Mucosa of rectum (tissue), 2 donors: ENCODE results near the gene GEN1.

Experiments
- H3K27ac ChIP-seq, 2 donors: one replicate each; pipeline ENCODE4 v1.7.0; 2013; ENCODE audit warnings: inconsistent platforms in 2 of 2, low read depth in 2 of 2, low read length in 2 of 2
- H3K27me3 ChIP-seq, 2 donors: one replicate each; pipeline ENCODE4 v1.7.0; 2013; ENCODE audit warnings: low read length in 2 of 2; ENCODE audit not compliant: control insufficient read depth in 2 of 2, insufficient read depth in 2 of 2
- H3K36me3 ChIP-seq, 2 donors: one replicate each; pipeline ENCODE4 v1.7.0; 2013; ENCODE audit warnings: low read length in 2 of 2; ENCODE audit not compliant: control insufficient read depth in 2 of 2, insufficient read depth in 2 of 2
- H3K4me1 ChIP-seq, 2 donors: one replicate each; pipeline ENCODE4 v1.7.0; 2013; ENCODE audit warnings: low read length in 2 of 2, mild to moderate bottlenecking in 1 of 2; ENCODE audit not compliant: control insufficient read depth in 2 of 2, insufficient read depth in 2 of 2
- H3K4me3 ChIP-seq, 2 donors: one replicate each; pipeline ENCODE4 v1.7.0; 2013; ENCODE audit warnings: low read length in 2 of 2
- H3K9ac ChIP-seq, 2 donors: one replicate each; pipeline ENCODE4 v1.7.0; 2013; ENCODE audit warnings: low read length in 2 of 2, low read depth in 1 of 2, mild to moderate bottlenecking in 1 of 2
- H3K9me3 ChIP-seq, 2 donors: one replicate each; pipeline ENCODE4 v1.7.0; 2013; ENCODE audit warnings: low read length in 2 of 2; ENCODE audit not compliant: control insufficient read depth in 2 of 2
- donor health status: healthy.
- donor health status: Normal muscosa, but diverticular disease.

Gene GEN1

DNA sequence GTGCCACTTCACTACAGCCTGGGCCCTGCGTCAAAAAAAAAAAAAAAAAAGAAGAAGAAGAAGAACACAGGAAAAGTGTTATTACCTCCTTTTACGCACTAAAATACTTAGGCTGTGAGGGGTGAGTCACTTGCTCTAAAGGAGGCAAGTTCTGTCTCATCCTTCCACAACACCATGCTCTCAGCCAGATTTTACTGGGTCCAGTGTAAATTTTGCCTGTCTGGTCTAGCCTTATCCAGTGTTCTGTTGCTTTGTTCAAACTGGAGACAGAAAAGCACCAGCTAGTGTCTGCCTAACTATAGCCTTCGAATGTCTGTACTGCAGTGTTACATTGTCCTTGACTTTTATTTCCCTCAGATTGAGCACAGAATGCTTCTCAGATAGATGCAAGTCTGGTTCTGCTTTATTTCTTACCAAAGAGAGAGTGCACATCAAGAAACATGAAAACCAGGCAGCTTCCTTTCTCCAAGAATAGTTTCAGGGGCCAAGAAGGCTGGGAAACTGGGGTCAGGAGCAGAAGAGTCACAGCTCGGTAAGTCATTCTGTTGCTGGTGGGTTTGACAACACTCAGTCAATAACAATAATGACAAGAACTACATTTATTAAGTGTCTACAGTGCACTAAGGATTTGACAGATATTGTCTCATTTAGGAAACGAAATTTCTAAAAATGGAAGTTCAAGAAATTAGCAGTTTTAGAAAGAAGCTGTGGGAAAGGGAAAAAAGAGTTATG is 59.2 kb downstream of the GEN1 start:
- no peak overlapping the region for H3K9ac ChIP-seq
- no peak overlapping the region for H3K27ac ChIP-seq
- no peaks in the 10 kb centered on the region for H3K36me3 ChIP-seq
- H3K9me3 ChIP-seq, result no peaks in the 10 kb centered on the region
- no peak overlapping the region for H3K4me3 ChIP-seq
- no peaks in the 10 kb centered on the region for H3K4me1 ChIP-seq
- no peaks in the 10 kb centered on the region for H3K27me3 ChIP-seq

DNA sequence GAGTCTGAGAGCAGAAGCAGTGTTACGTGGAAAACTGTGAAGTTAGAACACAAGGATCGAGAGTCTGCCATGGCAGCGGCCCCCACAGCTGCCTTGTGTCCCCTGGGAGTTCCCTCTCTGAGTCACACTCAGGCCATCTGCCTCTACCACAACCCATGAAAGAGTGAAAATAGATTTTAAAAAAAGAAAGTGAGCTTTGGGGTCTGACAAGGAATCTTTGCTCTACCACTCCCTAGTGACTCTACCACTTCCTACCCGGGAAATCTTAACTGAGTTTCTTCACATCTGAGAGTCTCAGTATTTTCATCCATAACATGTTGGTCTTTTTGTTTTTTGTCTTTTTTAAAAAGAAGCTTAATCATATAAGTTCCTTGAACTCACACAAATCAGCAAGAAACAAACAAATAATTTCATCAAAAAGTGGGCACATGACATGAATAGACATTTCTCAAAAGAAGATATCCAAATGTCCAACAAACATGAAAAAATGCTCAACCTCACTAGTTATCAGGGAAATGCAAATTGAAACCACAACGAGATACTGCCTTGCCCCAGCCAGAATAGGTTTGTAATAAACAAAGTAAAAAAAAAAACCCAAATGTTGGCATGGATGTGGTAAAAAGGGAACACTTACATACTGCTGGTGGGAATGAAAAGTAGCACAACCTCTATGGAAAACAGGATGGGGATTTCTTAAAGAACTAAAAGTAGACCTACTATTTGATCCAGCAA is 60.0 kb downstream of the GEN1 start:
- H3K27me3 ChIP-seq, result no peaks in the 10 kb centered on the region
- H3K9me3 ChIP-seq, result no peaks in the 10 kb centered on the region
- no peak overlapping the region for H3K9ac ChIP-seq
- no peaks in the 10 kb centered on the region for H3K4me1 ChIP-seq
- no peak overlapping the region for H3K27ac ChIP-seq
- H3K36me3 ChIP-seq, result no peaks in the 10 kb centered on the region
- H3K4me3 ChIP-seq, result no peak overlapping the region

DNA sequence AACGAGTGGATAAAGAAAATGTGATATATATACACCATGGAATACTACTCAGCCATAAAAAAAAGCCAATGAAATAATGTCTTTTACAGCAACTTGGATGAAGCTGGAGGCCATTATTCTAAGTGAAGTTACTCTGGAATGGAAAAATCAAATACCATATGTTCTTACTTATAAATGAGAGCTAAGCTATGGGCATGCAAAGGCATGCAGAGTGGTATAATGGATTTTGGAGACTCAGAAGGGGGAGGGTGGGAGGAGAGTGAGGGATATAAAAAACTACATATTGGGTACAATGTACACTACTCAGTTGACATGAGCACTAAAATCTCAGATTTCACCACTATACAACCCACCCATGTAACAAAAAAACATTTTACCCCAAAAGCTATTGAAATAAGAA is 60.7 kb downstream of the GEN1 start:
- Histone ChIP-seq H3K27me3 (no peaks in the 10 kb centered on the region), H3K36me3 (no peaks in the 10 kb centered on the region), H3K4me1 (no peaks in the 10 kb centered on the region), H3K9me3 (no peaks in the 10 kb centered on the region), H3K27ac (no peak overlapping the region), H3K4me3 (no peak overlapping the region), H3K9ac (no peak overlapping the region)

DNA sequence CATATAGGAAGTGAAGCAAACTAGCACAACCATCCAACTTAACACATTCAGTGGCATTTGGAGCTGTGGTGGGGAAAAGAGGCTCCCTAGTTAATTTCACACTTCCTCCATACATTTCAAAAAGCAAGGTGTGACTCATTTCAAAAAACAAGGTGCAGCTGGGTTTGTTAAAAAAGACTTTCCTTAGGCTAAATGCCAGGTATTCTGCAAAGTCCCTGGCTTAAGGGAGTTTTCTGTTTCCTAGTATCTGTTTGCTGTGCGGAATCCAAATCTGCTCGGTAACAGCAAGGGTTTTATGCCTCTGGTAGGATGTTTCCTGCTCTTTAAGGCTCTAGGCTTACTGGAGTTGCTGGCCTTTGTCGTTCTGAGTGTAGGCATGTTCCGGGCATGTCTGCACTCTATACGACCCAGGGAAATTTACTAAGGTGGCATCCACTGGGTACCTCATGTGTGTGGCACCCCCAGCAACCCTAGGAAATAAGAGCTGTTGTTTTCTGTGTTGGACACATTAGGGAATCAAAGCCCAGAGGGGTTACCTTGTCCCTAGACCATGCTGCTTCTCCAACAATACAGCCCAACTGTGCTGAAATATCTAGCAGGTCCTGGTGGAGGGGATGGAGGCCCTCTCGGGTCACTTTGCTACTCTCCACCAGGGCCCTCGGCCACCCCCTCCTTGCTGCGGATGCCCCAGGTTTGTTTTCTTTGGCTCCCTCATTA is 61.7 kb downstream of the GEN1 start:
- H3K36me3 ChIP-seq, result no peaks in the 10 kb centered on the region
- no peaks in the 10 kb centered on the region for H3K27me3 ChIP-seq
- H3K4me3 ChIP-seq, result no peak overlapping the region
- no peaks in the 10 kb centered on the region for H3K9me3 ChIP-seq
- peak overlapping the region in 1 of 2 donors; percentile 7 for H3K9ac ChIP-seq
- H3K27ac ChIP-seq, result peak overlapping the region in 1 of 2 donors; percentile 28
- H3K4me1 ChIP-seq, result no peaks in the 10 kb centered on the region

DNA sequence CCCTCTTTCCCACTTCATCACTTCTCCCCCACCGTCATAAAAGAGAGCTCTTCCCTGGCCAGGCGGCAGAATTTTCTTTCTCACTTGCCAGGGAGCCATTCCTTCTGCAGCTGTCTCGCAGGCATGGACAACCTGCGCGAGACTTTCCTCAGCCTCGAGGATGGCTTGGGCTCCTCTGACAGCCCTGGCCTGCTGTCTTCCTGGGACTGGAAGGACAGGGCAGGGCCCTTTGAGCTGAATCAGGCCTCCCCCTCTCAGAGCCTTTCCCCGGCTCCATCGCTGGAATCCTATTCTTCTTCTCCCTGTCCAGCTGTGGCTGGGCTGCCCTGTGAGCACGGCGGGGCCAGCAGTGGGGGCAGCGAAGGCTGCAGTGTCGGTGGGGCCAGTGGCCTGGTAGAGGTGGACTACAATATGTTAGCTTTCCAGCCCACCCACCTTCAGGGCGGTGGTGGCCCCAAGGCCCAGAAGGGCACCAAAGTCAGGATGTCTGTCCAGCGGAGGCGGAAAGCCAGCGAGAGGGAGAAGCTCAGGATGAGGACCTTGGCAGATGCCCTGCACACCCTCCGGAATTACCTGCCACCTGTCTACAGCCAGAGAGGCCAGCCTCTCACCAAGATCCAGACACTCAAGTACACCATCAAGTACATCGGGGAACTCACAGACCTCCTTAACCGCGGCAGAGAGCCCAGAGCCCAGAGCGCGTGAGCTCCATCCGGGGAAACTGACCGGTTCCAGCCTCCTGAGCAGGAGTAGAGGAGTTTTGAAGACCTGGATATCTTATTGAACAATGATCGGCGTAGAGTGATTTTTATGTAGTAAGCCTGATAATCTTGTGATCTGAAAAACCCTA is 62.7 kb downstream of the GEN1 start, which contains the start of gene MSGN1:
Gene MSGN1, plus strand, starts transcription at position 65 of the 850 bp plus-strand sequence. Its CDS starts 59 bp downstream, at position 124.
- H3K4me3 ChIP-seq, result no peak within 1 kb of the TSS
- no peaks in the 10 kb centered on the region for H3K27me3 ChIP-seq
- H3K27ac ChIP-seq, result peak within 1 kb of the TSS in 1 of 2 donors; percentile 28
- peak within 1 kb of the TSS in 1 of 2 donors; percentile 7 for H3K9ac ChIP-seq
- no peaks in the 10 kb centered on the region for H3K9me3 ChIP-seq
- H3K36me3 ChIP-seq, result no peaks in the 10 kb centered on the region
- H3K4me1 ChIP-seq, result no peaks in the 10 kb centered on the region

DNA sequence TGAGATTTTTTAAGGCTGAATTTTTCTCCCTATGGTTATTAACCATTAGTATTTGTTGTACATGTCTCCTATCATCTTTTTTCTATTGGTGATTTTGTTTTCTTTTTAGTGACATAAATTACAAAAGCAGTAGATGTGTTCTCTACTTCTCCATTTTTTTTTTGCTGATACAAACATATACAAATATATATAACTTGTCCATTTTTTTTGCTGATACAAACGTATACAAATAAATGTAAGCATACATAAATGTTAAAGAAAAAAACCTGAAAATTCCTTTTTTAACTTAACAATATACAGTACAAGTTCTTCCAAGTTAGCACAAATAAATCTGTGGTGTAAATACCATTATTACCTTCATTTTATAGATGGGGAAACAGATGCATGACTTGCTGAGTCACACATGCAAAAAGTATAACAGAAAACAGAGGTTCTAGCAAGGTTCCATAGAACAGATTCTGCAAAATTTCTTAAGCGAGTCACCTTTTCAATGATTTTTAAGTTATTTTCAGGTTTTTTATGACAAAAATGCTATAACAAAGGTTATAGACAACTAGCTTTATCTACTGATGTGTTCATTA is 64.4 kb downstream of the GEN1 start:
- no peak overlapping the region for H3K4me3 ChIP-seq
- no peaks in the 10 kb centered on the region for H3K27me3 ChIP-seq
- no peaks in the 10 kb centered on the region for H3K9me3 ChIP-seq
- no peaks in the 10 kb centered on the region for H3K36me3 ChIP-seq
- no peak overlapping the region for H3K27ac ChIP-seq
- H3K4me1 ChIP-seq, result no peaks in the 10 kb centered on the region
- no peak overlapping the region for H3K9ac ChIP-seq

DNA sequence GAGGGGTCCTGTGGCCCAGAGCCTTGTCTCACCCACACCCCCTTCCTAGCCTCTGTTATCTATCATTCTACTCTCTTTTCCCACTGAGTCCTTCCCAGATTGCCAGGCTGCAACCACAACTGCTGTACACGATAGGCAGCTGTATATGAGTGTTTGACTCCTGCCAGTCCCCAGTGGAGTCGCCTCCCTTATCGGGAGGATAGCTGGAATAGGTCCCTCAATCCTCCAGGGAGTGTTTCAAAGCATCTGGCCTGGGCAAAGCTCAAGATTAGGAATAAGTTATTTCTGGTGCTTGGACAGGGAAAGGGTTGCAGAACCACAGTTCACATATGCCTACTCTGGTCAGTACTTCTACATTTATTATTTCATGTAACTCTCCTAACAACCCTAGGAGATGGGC is 67.1 kb downstream of the GEN1 start:
- Histone ChIP-seq H3K36me3 (no peaks in the 10 kb centered on the region), H3K4me3 (no peak overlapping the region), H3K9me3 (no peaks in the 10 kb centered on the region), H3K27ac (no peak overlapping the region), H3K27me3 (no peaks in the 10 kb centered on the region), H3K4me1 (no peaks in the 10 kb centered on the region), H3K9ac (no peak overlapping the region)

DNA sequence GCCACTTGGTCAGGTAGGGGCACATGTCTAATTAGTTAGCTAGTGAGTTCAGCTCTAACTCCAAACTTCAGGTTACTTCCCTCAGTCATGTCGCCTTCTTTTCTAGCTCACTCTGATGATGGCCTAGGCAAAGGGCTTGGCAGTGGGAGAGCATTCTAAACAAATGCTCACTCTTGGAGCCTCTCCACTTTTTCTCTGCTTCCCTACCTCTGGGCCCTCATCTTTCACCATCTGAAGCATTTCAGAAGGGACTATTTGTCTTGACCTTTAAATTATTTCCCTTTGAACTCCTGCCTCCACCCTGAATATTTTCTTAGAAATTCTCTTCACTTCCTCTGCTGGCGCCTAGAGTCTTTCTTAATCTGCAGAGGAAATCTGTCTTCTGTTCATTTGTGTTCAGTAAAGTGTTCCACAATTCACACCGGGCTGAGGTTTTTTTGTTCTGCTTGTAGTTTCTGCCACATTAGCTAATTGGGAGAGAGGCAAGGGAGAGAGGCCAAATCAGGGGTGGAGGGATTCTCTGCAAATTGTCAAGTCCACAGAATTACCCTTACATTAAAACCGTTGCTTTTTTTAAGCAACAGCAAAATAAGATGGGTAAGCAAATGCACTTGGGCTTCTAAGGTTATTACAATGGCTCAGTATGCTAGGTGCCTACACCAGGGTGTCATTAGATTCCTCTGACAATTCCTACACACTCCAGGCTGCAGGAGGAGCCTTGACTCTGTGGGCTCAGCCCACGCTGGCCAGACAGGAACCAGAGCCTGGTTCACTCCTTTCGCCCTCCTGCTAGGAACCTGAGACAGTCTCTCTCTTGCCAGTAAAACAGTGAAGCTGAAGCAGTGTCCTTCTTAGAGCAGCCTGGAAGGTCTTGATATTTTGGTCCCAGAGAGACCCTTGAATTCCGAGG is 67.9 kb downstream of the GEN1 start:
- Histone ChIP-seq H3K27ac (no peak overlapping the region), H3K9ac (no peak overlapping the region), H3K4me3 (no peak overlapping the region), H3K36me3 (no peaks in the 10 kb centered on the region), H3K27me3 (no peaks in the 10 kb centered on the region), H3K9me3 (no peaks in the 10 kb centered on the region), H3K4me1 (no peaks in the 10 kb centered on the region)
